Fibroblast of pulmonary artery (primary cell): ENCODE results near the gene CRYGN.

ENCODE experiments used
- DNase-seq: peaks from one replicate; pipeline ENCODE4 v3.0.0-alpha.2; 2010; ENCODE audit warnings: low read depth
- H3K4me3 ChIP-seq: replicated peaks from 2 replicates; pipeline ENCODE4 v1.5.1; 2011; ENCODE audit warnings: low read depth, mild to moderate bottlenecking, control low read depth, low read length, moderate library complexity
- TF ChIP-seq, protein P1 (sequence below): IDR thresholded peaks from 2 replicates; pipeline ENCODE4 v1.5.1; 2011; ENCODE audit warnings: mild to moderate bottlenecking, control low read depth, low read length, inconsistent platforms; ENCODE audit errors: missing control alignments

The CRYGN gene

DNA sequence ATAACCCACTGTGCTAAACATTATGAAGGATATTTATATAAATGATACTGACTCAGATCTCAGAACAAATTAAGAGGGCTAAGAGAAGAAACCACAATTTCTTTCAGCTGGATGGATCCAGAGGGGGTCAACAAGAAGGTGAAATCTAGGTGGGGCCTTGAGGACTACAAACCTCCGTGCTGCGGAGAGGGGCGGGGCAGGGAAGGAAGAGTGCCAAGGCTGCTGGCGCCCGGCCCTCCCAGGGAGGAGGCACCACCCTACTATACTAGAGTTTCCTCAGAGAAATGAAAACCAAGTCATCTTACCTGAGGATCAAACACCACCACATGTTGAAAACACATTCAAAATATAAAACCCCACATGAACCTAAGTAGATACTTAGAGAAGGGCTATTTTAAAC lies 29.3 kb upstream of the CRYGN start:
- DNase-seq = no peak
- no peak overlapping the region for H3K4me3 ChIP-seq
- TF ChIP-seq, protein P1, sequence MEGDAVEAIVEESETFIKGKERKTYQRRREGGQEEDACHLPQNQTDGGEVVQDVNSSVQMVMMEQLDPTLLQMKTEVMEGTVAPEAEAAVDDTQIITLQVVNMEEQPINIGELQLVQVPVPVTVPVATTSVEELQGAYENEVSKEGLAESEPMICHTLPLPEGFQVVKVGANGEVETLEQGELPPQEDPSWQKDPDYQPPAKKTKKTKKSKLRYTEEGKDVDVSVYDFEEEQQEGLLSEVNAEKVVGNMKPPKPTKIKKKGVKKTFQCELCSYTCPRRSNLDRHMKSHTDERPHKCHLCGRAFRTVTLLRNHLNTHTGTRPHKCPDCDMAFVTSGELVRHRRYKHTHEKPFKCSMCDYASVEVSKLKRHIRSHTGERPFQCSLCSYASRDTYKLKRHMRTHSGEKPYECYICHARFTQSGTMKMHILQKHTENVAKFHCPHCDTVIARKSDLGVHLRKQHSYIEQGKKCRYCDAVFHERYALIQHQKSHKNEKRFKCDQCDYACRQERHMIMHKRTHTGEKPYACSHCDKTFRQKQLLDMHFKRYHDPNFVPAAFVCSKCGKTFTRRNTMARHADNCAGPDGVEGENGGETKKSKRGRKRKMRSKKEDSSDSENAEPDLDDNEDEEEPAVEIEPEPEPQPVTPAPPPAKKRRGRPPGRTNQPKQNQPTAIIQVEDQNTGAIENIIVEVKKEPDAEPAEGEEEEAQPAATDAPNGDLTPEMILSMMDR = no peak

DNA sequence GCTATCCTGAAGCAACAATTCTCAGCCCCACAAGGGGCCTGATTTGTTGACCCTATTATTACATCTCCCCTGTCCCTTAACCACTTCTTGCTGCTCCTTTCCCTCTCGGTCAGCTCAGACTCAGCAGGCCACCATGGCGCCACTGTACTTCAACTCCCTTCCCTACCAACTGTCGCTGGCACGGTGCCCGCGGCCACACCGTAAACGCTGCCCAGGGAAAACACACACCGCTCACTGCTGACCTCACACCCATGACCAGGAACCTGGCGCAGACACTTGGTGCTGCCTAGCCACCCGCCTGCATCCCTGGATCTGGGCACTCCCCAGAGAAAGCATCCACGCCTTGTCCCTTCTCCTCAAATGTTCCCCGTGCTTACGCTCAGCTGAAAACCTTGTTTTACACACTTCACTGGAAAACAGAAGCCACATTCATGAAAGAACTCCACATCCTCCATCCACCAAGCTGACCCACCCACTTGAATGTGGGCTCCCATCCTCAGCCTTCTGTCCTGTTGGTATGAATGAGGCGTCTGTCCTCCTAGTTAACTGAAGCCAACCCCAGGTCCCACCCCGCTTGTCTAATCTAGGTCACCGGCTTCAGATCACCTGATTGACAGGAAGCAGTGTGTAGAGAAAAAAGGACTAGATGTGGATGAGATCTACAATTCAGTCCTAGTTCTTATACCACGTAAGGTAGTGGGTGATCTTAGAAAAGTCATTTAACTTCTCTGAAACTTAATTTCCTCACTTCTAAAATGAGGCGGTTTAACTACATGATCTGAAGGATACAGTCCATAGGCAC lies 28.5 kb upstream of the CRYGN start:
- no peak for DNase-seq
- no peak overlapping the region for H3K4me3 ChIP-seq
- TF ChIP-seq, protein P1 = no peak

DNA sequence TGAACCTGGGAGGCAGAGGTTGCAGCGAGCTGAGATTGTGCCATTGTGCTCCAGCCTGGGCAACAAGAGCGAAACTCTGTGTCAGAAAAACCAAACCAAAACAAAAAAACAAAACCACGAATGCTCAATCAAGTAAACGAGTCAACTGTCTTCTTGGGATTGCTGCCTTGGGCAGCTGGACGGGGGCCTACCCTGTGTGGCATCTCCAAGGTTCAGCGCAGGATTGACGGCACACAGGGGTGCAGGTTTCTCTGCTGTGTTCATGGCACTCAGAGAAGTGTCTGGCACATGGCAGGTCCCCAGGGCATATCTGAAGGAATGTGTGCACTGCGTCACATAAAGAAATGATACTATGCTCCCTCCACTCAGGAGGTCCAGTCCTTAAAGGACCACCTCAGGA lies 25.2 kb upstream of the CRYGN start:
- no peak for DNase-seq
- H3K4me3 ChIP-seq = no peak overlapping the region
- TF ChIP-seq, protein P1 = no peak

DNA sequence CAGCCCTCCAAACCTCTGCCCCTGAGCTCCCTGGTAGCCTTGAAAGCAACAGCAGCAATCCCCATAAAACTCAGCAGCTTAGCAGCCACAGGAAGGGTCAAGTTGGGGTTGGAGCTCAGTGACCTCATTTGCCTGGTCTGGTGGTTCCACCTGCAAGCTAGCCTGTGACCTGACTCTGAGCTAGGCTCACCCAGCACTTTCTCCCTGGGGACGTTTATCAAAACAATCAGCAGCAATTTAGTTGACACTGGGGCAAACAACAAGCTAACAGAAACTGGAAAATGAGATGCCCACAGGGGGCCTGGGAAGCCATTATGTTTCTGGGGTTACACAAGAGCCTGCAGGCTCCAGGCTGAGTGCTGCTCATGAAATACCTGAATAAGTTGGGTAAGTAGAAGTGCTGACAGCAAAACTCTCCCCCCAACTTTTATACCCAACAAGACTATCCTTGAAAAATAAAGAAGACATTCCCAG lies 22.4 kb upstream of the CRYGN start:
- DNase-seq = no peak
- TF ChIP-seq, protein P1 = no peak
- no peak overlapping the region for H3K4me3 ChIP-seq

DNA sequence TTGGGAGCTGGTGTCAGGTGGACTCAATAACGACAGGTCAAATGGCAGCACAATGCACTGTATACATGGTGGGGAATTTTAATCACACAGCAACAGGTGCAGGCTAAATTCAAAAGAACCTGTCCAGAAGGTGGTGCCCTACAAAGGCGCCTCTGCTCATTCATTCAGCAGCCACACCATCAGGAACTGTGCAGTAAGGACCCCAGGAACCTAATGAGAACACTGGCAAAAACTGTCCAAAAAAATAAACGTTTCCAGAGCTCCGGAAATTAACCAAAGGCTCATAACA lies 21.9 kb upstream of the CRYGN start:
- TF ChIP-seq, protein P1 = no peak
- no peak for DNase-seq
- no peak overlapping the region for H3K4me3 ChIP-seq

DNA sequence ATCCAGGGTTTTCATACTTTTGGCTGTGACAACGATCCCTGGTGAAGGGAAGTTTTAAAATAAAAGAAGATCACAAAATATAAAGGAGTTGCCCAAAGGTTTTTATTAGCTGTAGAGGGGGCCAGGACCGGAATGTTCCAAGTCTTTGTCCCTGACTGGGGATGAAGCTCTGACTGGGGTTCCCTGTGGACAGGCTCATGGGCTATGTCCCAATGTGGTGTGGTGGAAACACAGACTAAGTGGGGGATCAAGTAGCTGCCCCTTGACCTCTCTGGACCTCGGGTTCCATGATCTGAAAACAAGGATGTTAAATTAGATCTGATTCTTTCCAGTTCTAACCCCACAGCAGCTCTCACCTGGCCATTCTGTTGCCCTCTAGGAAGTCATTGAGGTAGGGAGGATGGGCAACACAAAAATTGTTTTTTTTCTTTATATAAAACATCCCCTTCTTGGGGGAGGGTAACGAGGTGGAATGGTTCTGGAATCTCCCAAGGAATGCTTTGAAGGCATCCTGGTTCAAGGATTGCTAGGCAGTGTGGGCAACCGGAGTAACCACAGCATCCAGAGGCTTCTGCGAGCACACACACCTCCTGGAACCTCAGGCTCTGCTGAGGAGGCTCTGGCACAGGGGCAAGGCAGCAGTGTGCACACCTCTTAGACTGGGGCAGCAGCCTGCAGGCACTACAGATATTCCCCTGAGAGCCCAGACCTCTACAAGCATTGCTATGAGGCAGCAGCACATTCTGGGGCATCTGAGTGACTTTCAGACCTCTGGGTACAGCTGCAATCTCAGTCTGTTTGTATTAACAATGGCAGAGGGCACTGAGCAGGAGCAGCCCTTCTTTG lies 21.4 kb upstream of the CRYGN start:
- H3K4me3 ChIP-seq = no peak overlapping the region
- TF ChIP-seq, protein P1 = no peak
- no peak for DNase-seq
